H1 (cell line): ENCODE measurements around the gene NFASC.

Experiments used
- BACH1 ChIP-seq: IDR thresholded peaks from 2 replicates; pipeline ENCODE4 v1.6.1; 2012; ENCODE audit warnings: low read length, improper control_type of control experiment
- CEBPB ChIP-seq: IDR thresholded peaks from 2 replicates; pipeline ENCODE4 v1.6.1; 2012; ENCODE audit warnings: low read depth, low read length

DNA sequence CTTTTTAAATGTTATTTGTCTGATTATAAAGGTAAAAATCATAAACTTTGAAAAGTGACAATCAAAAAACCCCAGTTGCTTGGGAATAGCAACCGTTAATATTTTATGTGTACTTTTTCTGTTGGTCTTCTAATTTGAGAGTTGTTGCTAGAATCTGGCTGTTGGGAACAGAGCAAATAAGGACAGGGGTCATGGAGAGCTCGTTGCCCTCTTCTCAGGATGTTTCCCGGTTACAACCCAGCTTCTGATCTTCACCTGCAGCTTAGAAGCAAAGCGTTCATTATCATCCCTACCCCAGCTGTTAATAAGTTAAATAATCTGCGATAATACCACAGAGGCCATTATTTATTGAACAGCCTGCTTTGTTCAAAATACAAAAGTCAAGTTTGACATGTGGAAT is 22.1 kb upstream of the NFASC start:
- TF ChIP-seq CEBPB: no peak
- TF ChIP-seq BACH1: no peak
